Measurements from ENCODE around the gene SRPK1. TPM values are rescaled to one million over a fixed set of nuclear protein-coding genes. Genes with fewer than 3 reads are reported as not detected.
"Not testable (repeated sequence)": the region's sequence is repeated elsewhere in the genome, so short reads cannot be mapped to it uniquely, and the experiment has no call there.

The SRPK1 gene
- total RNA-seq, 4 donors from 2014 or later: 38.2 to 104 (median 56.7) TPM

DNA sequence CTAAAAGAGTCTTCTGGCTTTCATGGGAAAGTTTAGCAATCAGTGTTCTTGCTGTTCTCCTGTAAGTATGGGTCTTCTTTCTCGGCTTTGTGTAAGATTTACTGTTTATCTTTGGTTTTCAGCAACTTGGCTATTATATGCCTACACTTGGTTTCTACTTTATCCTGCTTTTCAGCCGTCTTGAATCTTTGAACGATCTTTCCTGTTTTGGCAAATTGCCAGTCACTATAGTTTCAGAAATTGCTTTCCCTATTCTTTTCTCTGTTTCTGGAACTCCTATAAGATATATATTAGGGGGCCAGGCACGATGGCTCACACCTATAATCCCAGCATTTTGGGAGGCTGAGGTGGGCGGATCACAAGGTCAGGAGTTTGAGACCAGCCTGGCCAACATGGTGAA is 14.6 kb upstream of the SRPK1 start:
- Histone ChIP-seq H3K36me3 (no peaks in the 10 kb centered on the region), H3K27ac (no peak overlapping the region), H3K4me1 (no peaks in the 10 kb centered on the region), H3K4me3 (no peak overlapping the region), H3K27me3 (no peaks in the 10 kb centered on the region), H3K9me3 (no peaks in the 10 kb centered on the region)
- intact Hi-C loops (cut with DNase I; ENCODE audit: low total_unique reads) (no loop called here), in situ Hi-C loops (cut with MboI; ENCODE audit: low sequenced_read_pairs in 4 of 4) (no loop called here)
- no peak for TF ChIP-seq POLR2A (IDR thresholded peaks at IDR 0.05)
- no peak for TF ChIP-seq CTCF (IDR thresholded peaks at IDR 0.05 in 4 of 5, conservative IDR thresholded peaks at IDR 0.05 in 1 of 5)
- ATAC-seq (no peak), DNase-seq (no peak)

DNA sequence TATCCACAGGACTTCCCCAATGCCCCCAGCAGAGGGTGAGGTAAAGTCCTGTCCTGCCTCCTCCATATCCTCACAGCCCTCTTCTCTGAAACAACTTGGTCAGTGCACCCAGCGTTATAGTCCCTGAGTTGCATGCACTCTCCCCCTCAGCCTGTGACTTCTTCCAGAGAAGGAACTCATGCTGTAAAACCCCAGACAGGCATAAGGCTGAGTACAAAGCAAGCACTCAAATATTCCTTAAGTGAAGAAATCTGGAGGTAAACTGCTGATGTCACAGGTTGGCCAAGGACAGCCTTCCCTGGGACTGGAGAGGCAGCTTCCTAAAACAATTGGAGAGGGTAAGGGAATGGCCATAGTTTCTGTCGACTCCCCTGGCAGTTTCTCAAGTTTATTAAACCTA is 12.9 kb upstream of the SRPK1 start:
- H3K27me3 ChIP-seq: no peaks in the 10 kb centered on the region
- in situ Hi-C loops (cut with MboI; ENCODE audit: low sequenced_read_pairs in 4 of 4) (no loop called here), intact Hi-C loops (cut with DNase I; ENCODE audit: low total_unique reads) (no loop called here)
- H3K9me3 ChIP-seq: no peaks in the 10 kb centered on the region
- H3K36me3 ChIP-seq: no peaks in the 10 kb centered on the region
- no peak overlapping the region for H3K4me3 ChIP-seq
- TF ChIP-seq CTCF (IDR thresholded peaks at IDR 0.05 in 4 of 5, conservative IDR thresholded peaks at IDR 0.05 in 1 of 5) (no peak), POLR2A (IDR thresholded peaks at IDR 0.05) (no peak)
- DNase-seq (no peak), ATAC-seq (no peak)
- H3K27ac ChIP-seq: no peak overlapping the region
- no peaks in the 10 kb centered on the region for H3K4me1 ChIP-seq

DNA sequence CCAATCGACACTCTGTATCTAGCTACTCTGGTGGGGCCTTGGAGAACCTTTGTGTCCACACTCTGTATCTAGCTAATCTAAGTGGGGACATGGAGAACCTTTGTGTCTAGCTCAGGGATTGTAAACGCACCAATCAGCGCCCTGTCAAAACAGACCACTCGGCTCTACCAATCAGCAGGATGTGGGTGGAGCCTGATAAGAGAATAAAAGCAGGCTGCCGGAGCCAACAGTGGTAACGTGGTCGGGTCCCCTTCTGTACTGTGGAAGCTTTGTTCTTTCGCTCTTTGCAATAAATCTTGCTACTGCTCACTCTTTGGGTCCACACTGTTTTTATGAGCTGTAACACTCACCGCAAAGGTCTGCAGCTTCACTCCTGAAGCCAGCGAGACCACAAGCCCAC is 11.0 kb upstream of the SRPK1 start:
- intact Hi-C loops (cut with DNase I; ENCODE audit: low total_unique reads); DNase-seq; H3K4me3 ChIP-seq; H3K9me3 ChIP-seq; in situ Hi-C loops (cut with MboI; ENCODE audit: low sequenced_read_pairs in 4 of 4); H3K27me3 ChIP-seq; H3K36me3 ChIP-seq; H3K27ac ChIP-seq; H3K4me1 ChIP-seq; ATAC-seq: not testable (repeated sequence)

GRCh38 chr6:35931120-35931561 is 10.2 kb upstream of the SRPK1 start:
- H3K36me3 ChIP-seq: no peaks in the 10 kb centered on the region
- no peak overlapping the region for H3K27ac ChIP-seq
- no peak overlapping the region for H3K4me3 ChIP-seq
- no peaks in the 10 kb centered on the region for H3K9me3 ChIP-seq
- in situ Hi-C loops (cut with MboI; ENCODE audit: low sequenced_read_pairs in 4 of 4) (no loop called here), intact Hi-C loops (cut with DNase I; ENCODE audit: low total_unique reads) (no loop called here)
- H3K27me3 ChIP-seq: no peaks in the 10 kb centered on the region
- DNase-seq (no peak), ATAC-seq (no peak)
- no peaks in the 10 kb centered on the region for H3K4me1 ChIP-seq
- TF ChIP-seq POLR2A (IDR thresholded peaks at IDR 0.05): no peak
- no peak for TF ChIP-seq CTCF (IDR thresholded peaks at IDR 0.05 in 4 of 5, conservative IDR thresholded peaks at IDR 0.05 in 1 of 5)

GRCh38 chr6:35929601-35930000 is 8.7 kb upstream of the SRPK1 start:
- no peak overlapping the region for H3K27ac ChIP-seq
- no peaks in the 10 kb centered on the region for H3K9me3 ChIP-seq
- no peaks in the 10 kb centered on the region for H3K36me3 ChIP-seq
- no peaks in the 10 kb centered on the region for H3K27me3 ChIP-seq
- no peak for TF ChIP-seq POLR2A (IDR thresholded peaks at IDR 0.05)
- no peak for TF ChIP-seq CTCF (IDR thresholded peaks at IDR 0.05 in 4 of 5, conservative IDR thresholded peaks at IDR 0.05 in 1 of 5)
- ATAC-seq (no peak), DNase-seq (no peak)
- in situ Hi-C loops (cut with MboI; ENCODE audit: low sequenced_read_pairs in 4 of 4) (no loop called here), intact Hi-C loops (cut with DNase I; ENCODE audit: low total_unique reads) (loop anchor here (10.0 kb wide), 1 partner anchor 165 kb away; no protein-coding TSS in a partner anchor)
- no peak overlapping the region for H3K4me3 ChIP-seq
- no peaks in the 10 kb centered on the region for H3K4me1 ChIP-seq

Measured in gastrocnemius medialis (tissue), 4 donors.